Lower lobe of right lung (tissue), 2 donors: ENCODE results near the gene NMD3. TPM values are rescaled to one million over a fixed set of nuclear protein-coding genes. Genes with fewer than 3 reads are reported as not detected.

Experiments
- ATAC-seq, 2 donors: fragments of 200-7000 bp; cut with Tn5 transposase; one replicate each; pipeline ENCODE4 v1.9.1; 2020 to 2022; ENCODE audit warnings: mild to moderate bottlenecking in 2 of 2, moderate library complexity in 2 of 2
- DNase-seq: peaks from one replicate; pipeline ENCODE4 v3.0.0-alpha.2; 2020
- H3K27ac ChIP-seq: fragments of 200-600 bp; one replicate; pipeline ENCODE4 v1.8.0; 2022
- H3K27me3 ChIP-seq: fragments of 200-600 bp; one replicate; pipeline ENCODE4 v1.8.0; 2022; ENCODE audit warnings: low read depth
- H3K36me3 ChIP-seq: fragments of 200-600 bp; one replicate; pipeline ENCODE4 v1.8.0; 2022; ENCODE audit warnings: mild to moderate bottlenecking
- H3K4me1 ChIP-seq: fragments of 200-600 bp; one replicate; pipeline ENCODE4 v1.8.0; 2022
- H3K4me3 ChIP-seq: fragments of 200-600 bp; one replicate; pipeline ENCODE4 v1.8.0; 2022; ENCODE audit warnings: mild to moderate bottlenecking
- H3K9me3 ChIP-seq: fragments of 200-600 bp; one replicate; pipeline ENCODE4 v1.8.0; 2022
- intact Hi-C: fragments of 100-400 bp; cut with DNase I; formaldehyde crosslinking; loops from one replicate; pipeline ENCODE4 v1.11.0; 2022
- total RNA-seq: library from RNA; stranded (reverse); fragmentation: NEBNext Ultra II Directional; extraction: Animal tissue kit (Norgen Biotek cat#: 25700); gene quantifications from one replicate; pipeline ENCODE4 v1.2.1, GENCODE V29; 2021
- TF ChIP-seq, protein P1 (sequence below): fragments of 200-600 bp; IDR thresholded peaks from one replicate; pipeline ENCODE4 v1.8.0; 2022; ENCODE audit warnings: antibody characterized with exemption, mild to moderate bottlenecking
- donor health status: DM: no; HTN: yes; CAD: no; lungs with severe emphysema.

NMD3 gene
- total RNA-seq, 1 donor from 2014 or later, result 46.0 TPM

GRCh38 chr3:161212171-161212771 lies 8.8 kb upstream of the NMD3 start:
- Histone ChIP-seq H3K9me3 (no peaks in the 10 kb centered on the region), H3K27me3 (no peaks in the 10 kb centered on the region), H3K4me1 (no peaks in the 10 kb centered on the region), H3K4me3 (no peak overlapping the region), H3K36me3 (no peaks in the 10 kb centered on the region), H3K27ac (no peak overlapping the region)
- no peak for DNase-seq
- no peak for ATAC-seq
- TF ChIP-seq, protein P1, sequence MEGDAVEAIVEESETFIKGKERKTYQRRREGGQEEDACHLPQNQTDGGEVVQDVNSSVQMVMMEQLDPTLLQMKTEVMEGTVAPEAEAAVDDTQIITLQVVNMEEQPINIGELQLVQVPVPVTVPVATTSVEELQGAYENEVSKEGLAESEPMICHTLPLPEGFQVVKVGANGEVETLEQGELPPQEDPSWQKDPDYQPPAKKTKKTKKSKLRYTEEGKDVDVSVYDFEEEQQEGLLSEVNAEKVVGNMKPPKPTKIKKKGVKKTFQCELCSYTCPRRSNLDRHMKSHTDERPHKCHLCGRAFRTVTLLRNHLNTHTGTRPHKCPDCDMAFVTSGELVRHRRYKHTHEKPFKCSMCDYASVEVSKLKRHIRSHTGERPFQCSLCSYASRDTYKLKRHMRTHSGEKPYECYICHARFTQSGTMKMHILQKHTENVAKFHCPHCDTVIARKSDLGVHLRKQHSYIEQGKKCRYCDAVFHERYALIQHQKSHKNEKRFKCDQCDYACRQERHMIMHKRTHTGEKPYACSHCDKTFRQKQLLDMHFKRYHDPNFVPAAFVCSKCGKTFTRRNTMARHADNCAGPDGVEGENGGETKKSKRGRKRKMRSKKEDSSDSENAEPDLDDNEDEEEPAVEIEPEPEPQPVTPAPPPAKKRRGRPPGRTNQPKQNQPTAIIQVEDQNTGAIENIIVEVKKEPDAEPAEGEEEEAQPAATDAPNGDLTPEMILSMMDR, result no peak
- intact Hi-C loops, result no loop called here

GRCh38 chr3:161212906-161213305 lies 8.2 kb upstream of the NMD3 start:
- no peaks in the 10 kb centered on the region for H3K9me3 ChIP-seq
- H3K4me3 ChIP-seq, result no peak overlapping the region
- no peaks in the 10 kb centered on the region for H3K27me3 ChIP-seq
- no peaks in the 10 kb centered on the region for H3K4me1 ChIP-seq
- intact Hi-C loops, result no loop called here
- TF ChIP-seq, protein P1, result no peak
- no peaks in the 10 kb centered on the region for H3K36me3 ChIP-seq
- ATAC-seq, result no peak
- DNase-seq, result no peak
- H3K27ac ChIP-seq, result no peak overlapping the region

- no peak for ATAC-seq
- Histone ChIP-seq H3K36me3 (no peaks in the 10 kb centered on the region), H3K27me3 (no peaks in the 10 kb centered on the region), H3K4me3 (no peak overlapping the region), H3K27ac (no peak overlapping the region), H3K9me3 (no peaks in the 10 kb centered on the region), H3K4me1 (no peaks in the 10 kb centered on the region)
- intact Hi-C loops, result no loop called here
- TF ChIP-seq, protein P1, result no peak
- DNase-seq, result no peak
Observed at GRCh38 chr3:161213644-161214043, 7.5 kb upstream of the NMD3 start.

- H3K27ac ChIP-seq, result no peak overlapping the region
- TF ChIP-seq, protein P1, result no peak
- no peaks in the 10 kb centered on the region for H3K36me3 ChIP-seq
- DNase-seq (no peak), ATAC-seq (no peak)
- H3K4me1 ChIP-seq, result no peaks in the 10 kb centered on the region
- H3K9me3 ChIP-seq, result no peaks in the 10 kb centered on the region
- H3K27me3 ChIP-seq, result no peaks in the 10 kb centered on the region
- no peak overlapping the region for H3K4me3 ChIP-seq
- intact Hi-C loops, result no loop called here
Observed at GRCh38 chr3:161215185-161215584, 5.9 kb upstream of the NMD3 start.

- no peak for DNase-seq
- H3K36me3 ChIP-seq, result no peaks in the 10 kb centered on the region
- no peaks in the 10 kb centered on the region for H3K27me3 ChIP-seq
- no peak for ATAC-seq
- TF ChIP-seq, protein P1, result no peak
- intact Hi-C loops, result no loop called here
- H3K4me1 ChIP-seq, result peaks cover 5% of the 10 kb centered on the region
- H3K4me3 ChIP-seq, result no peak overlapping the region
- no peaks in the 10 kb centered on the region for H3K9me3 ChIP-seq
- no peak overlapping the region for H3K27ac ChIP-seq
Observed at GRCh38 chr3:161217496-161217895, 3.6 kb upstream of the NMD3 start.

DNA sequence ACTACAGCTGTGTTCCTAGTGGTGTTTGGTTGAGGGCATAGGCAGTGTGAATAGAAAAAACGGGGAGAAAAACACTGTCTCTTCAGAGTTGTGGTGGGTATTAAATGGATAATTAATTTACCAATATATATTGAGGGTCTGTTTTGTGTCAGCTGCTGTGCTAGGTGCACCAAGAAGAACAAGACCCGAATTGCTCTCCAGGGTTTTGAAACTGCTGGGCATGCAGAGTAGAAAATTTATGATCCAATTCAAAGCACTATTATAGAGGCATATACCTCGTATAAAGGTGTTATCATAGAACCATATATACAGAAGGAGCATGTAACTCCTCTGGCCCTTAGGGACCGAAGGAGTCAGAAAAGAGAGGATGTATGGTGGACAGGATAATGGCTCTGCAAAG lies 1.6 kb upstream of the NMD3 start:
- intact Hi-C loops, result no loop called here
- TF ChIP-seq, protein P1, result no peak
- DNase-seq (no peak), ATAC-seq (no peak)
- Histone ChIP-seq H3K9me3 (no peaks in the 10 kb centered on the region), H3K27ac (no peak overlapping the region), H3K4me3 (no peak overlapping the region), H3K27me3 (no peaks in the 10 kb centered on the region), H3K4me1 (peaks cover 25% of the 10 kb centered on the region), H3K36me3 (no peaks in the 10 kb centered on the region)
